Measurements from ENCODE around the gene SLC4A9.

SLC4A9 gene

DNA sequence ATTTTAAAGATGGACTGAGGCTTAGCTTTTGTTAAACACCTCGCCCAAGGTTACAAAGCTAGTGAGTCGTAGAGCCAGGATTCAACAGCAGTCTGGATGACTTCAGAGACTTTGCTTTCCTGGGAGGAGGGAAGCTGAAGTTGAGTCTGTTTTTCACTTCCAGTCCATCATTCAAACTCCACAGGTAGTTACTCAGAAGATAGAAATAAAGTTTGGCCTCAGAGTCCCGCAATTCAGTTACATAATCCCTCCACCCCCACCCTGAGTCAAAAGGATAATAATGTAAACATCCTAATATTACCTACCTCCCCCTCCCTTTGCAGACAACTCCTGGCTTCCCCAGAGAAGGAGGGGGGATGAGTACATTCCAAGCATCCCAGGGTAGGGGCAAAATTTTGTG lies 21.7 kb upstream of the SLC4A9 start:
- no peak; the same call in 2 of the 3 replicates for ATAC-seq
- TF ChIP-seq, protein P1, sequence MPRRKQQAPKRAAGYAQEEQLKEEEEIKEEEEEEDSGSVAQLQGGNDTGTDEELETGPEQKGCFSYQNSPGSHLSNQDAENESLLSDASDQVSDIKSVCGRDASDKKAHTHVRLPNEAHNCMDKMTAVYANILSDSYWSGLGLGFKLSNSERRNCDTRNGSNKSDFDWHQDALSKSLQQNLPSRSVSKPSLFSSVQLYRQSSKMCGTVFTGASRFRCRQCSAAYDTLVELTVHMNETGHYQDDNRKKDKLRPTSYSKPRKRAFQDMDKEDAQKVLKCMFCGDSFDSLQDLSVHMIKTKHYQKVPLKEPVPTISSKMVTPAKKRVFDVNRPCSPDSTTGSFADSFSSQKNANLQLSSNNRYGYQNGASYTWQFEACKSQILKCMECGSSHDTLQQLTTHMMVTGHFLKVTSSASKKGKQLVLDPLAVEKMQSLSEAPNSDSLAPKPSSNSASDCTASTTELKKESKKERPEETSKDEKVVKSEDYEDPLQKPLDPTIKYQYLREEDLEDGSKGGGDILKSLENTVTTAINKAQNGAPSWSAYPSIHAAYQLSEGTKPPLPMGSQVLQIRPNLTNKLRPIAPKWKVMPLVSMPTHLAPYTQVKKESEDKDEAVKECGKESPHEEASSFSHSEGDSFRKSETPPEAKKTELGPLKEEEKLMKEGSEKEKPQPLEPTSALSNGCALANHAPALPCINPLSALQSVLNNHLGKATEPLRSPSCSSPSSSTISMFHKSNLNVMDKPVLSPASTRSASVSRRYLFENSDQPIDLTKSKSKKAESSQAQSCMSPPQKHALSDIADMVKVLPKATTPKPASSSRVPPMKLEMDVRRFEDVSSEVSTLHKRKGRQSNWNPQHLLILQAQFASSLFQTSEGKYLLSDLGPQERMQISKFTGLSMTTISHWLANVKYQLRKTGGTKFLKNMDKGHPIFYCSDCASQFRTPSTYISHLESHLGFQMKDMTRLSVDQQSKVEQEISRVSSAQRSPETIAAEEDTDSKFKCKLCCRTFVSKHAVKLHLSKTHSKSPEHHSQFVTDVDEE (CRISPR knock-in tag; IDR thresholded peaks at IDR 0.05): no peak
- no peak for TF ChIP-seq GLIS3 (CRISPR knock-in tag; IDR thresholded peaks at IDR 0.05)
- TF ChIP-seq BACH2 (CRISPR knock-in tag; IDR thresholded peaks at IDR 0.05; ENCODE audit: borderline replicate concordance): no peak
- no peak for TF ChIP-seq TCF4 (CRISPR knock-in tag; IDR thresholded peaks at IDR 0.05; ENCODE audit: borderline replicate concordance)
- no peak for TF ChIP-seq TOX (CRISPR knock-in tag; IDR thresholded peaks at IDR 0.05; ENCODE audit: borderline replicate concordance)
- no peak for TF ChIP-seq CSDC2 (CRISPR knock-in tag; IDR thresholded peaks at IDR 0.05)
- no peak for TF ChIP-seq OSR1 (CRISPR knock-in tag; IDR thresholded peaks at IDR 0.05)
- no peak for TF ChIP-seq ZFP3 (CRISPR knock-in tag; IDR thresholded peaks at IDR 0.05)
- no peak for TF ChIP-seq ZFP30 (CRISPR knock-in tag; IDR thresholded peaks at IDR 0.05)
- no peak for TF ChIP-seq ZNF70 (CRISPR knock-in tag; IDR thresholded peaks at IDR 0.05)
- TF ChIP-seq, protein P2, sequence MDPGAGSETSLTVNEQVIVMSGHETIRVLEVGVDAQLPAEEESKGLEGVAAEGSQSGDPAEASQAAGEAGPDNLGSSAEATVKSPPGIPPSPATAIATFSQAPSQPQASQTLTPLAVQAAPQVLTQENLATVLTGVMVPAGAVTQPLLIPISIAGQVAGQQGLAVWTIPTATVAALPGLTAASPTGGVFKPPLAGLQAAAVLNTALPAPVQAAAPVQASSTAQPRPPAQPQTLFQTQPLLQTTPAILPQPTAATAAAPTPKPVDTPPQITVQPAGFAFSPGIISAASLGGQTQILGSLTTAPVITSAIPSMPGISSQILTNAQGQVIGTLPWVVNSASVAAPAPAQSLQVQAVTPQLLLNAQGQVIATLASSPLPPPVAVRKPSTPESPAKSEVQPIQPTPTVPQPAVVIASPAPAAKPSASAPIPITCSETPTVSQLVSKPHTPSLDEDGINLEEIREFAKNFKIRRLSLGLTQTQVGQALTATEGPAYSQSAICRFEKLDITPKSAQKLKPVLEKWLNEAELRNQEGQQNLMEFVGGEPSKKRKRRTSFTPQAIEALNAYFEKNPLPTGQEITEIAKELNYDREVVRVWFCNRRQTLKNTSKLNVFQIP (CRISPR knock-in tag; IDR thresholded peaks at IDR 0.05; ENCODE audit: borderline replicate concordance, low read depth): no peak
- no peak for TF ChIP-seq ZNF8 (CRISPR knock-in tag; IDR thresholded peaks at IDR 0.05)
- no peak for TF ChIP-seq PPARA (CRISPR knock-in tag; IDR thresholded peaks at IDR 0.05; ENCODE audit: borderline replicate concordance)
- TF ChIP-seq, protein P3, sequence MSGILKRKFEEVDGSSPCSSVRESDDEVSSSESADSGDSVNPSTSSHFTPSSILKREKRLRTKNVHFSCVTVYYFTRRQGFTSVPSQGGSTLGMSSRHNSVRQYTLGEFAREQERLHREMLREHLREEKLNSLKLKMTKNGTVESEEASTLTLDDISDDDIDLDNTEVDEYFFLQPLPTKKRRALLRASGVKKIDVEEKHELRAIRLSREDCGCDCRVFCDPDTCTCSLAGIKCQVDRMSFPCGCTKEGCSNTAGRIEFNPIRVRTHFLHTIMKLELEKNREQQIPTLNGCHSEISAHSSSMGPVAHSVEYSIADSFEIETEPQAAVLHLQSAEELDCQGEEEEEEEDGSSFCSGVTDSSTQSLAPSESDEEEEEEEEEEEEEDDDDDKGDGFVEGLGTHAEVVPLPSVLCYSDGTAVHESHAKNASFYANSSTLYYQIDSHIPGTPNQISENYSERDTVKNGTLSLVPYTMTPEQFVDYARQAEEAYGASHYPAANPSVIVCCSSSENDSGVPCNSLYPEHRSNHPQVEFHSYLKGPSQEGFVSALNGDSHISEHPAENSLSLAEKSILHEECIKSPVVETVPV (CRISPR knock-in tag; IDR thresholded peaks at IDR 0.05): no peak
- no peak for TF ChIP-seq ARNTL (CRISPR knock-in tag; IDR thresholded peaks at IDR 0.05; ENCODE audit: borderline replicate concordance, low read depth)
- TF ChIP-seq, protein P4, sequence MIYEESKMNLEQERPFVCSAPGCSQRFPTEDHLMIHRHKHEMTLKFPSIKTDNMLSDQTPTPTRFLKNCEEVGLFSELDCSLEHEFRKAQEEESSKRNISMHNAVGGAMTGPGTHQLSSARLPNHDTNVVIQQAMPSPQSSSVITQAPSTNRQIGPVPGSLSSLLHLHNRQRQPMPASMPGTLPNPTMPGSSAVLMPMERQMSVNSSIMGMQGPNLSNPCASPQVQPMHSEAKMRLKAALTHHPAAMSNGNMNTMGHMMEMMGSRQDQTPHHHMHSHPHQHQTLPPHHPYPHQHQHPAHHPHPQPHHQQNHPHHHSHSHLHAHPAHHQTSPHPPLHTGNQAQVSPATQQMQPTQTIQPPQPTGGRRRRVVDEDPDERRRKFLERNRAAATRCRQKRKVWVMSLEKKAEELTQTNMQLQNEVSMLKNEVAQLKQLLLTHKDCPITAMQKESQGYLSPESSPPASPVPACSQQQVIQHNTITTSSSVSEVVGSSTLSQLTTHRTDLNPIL (CRISPR knock-in tag; IDR thresholded peaks at IDR 0.05; ENCODE audit: low read depth): no peak
- no peak for TF ChIP-seq SNAI2 (CRISPR knock-in tag; IDR thresholded peaks at IDR 0.05)
- TF ChIP-seq ZC3H10 (CRISPR knock-in tag; IDR thresholded peaks at IDR 0.05): no peak
- TF ChIP-seq ISL1 (CRISPR knock-in tag; IDR thresholded peaks at IDR 0.05): no peak
- TF ChIP-seq, protein P5, sequence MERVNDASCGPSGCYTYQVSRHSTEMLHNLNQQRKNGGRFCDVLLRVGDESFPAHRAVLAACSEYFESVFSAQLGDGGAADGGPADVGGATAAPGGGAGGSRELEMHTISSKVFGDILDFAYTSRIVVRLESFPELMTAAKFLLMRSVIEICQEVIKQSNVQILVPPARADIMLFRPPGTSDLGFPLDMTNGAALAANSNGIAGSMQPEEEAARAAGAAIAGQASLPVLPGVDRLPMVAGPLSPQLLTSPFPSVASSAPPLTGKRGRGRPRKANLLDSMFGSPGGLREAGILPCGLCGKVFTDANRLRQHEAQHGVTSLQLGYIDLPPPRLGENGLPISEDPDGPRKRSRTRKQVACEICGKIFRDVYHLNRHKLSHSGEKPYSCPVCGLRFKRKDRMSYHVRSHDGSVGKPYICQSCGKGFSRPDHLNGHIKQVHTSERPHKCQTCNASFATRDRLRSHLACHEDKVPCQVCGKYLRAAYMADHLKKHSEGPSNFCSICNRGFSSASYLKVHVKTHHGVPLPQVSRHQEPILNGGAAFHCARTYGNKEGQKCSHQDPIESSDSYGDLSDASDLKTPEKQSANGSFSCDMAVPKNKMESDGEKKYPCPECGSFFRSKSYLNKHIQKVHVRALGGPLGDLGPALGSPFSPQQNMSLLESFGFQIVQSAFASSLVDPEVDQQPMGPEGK (CRISPR knock-in tag; IDR thresholded peaks at IDR 0.05; ENCODE audit: borderline replicate concordance): no peak

DNA sequence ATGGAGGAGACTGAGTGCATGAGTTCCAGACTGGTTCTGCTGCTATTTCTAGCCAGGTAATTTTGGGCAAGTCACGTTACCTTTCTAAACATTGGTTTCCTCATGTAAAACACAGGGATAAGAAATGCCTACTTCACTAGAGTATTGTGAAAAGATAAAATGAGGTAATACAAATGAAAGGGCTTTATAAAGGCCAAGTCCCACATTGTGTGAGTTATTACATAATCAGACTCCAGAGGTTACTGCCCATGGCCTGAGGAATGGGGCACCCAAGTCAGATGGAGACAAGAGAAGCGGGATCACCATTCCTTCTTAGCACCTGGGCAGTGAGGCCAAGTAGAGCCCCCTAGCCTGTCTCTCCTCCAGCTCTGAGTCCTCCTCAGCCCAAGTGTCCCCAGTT lies 21.1 kb upstream of the SLC4A9 start:
- no peak for ATAC-seq

More for the DNA sequence above, 21.1 kb upstream of the SLC4A9 start:
- TF ChIP-seq ZFP3 (CRISPR knock-in tag; IDR thresholded peaks at IDR 0.05) (no peak), SNAI2 (CRISPR knock-in tag; IDR thresholded peaks at IDR 0.05) (no peak), PPARA (CRISPR knock-in tag; IDR thresholded peaks at IDR 0.05; ENCODE audit: borderline replicate concordance) (no peak), ZFP30 (CRISPR knock-in tag; IDR thresholded peaks at IDR 0.05) (no peak), CSDC2 (CRISPR knock-in tag; IDR thresholded peaks at IDR 0.05) (no peak), ZC3H10 (CRISPR knock-in tag; IDR thresholded peaks at IDR 0.05) (no peak)
- TF ChIP-seq, protein P5 (CRISPR knock-in tag; IDR thresholded peaks at IDR 0.05; ENCODE audit: borderline replicate concordance): no peak
